HG03342 (cell line): ENCODE results near the gene RAB18.
A peak's percentile ranks its signal among the peaks of the same experiment; 100 is the strongest.
"Not testable (repeated sequence)": the region's sequence is repeated elsewhere in the genome, so short reads cannot be mapped to it uniquely, and the experiment has no call there.

Source experiments
- ATAC-seq: cut with Tn5 transposase; IDR thresholded peaks from one replicate; pipeline ENCODE4 v1.9.1; 2021; ENCODE audit warnings: mild to moderate bottlenecking, moderate library complexity; ENCODE audit not compliant: unreplicated experiment

The RAB18 gene

GRCh38 chr10:27504007-27504807, at the start of gene RAB18:
TSS of gene RAB18 (plus strand) at chr10:27504304. CDS start at chr10:27504370, 66 bp downstream.
- ATAC-seq: peak; percentile 96

- no peak for ATAC-seq
Measured at GRCh38 chr10:27454837-27455236, 49.3 kb upstream of the RAB18 start.

DNA sequence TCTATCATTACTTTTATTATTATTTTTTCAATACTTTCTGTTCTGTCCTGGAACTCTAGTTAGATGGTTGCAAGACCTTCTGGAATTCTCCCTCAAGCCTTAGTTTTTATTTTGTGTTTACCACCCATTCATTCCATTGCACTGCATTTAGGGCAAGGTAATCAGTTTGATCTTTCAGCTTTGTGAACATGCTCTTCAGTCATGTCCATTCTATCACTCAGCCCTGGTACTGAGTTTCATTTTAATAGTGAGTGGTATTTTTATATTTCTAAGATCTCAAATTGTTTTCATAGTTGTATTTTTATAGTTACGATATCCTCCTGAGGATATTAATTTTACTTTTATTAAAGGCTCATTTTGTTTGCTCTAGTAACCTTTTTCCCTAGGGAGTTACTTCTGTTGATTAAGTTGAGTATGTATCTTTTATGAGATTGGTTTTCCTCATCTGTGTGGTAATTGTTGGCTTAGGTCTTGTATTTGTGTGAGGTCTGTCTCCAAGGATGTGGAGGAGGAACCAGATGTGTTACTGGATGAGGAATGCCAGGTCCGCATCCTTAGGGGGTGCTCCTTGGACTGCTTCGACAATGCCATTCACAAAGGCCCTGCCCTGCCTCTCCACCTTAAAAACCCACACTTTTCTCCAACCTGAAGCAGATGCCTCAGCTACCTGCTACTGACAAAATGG, 46.7 kb upstream of the RAB18 start:
- ATAC-seq: no peak

DNA sequence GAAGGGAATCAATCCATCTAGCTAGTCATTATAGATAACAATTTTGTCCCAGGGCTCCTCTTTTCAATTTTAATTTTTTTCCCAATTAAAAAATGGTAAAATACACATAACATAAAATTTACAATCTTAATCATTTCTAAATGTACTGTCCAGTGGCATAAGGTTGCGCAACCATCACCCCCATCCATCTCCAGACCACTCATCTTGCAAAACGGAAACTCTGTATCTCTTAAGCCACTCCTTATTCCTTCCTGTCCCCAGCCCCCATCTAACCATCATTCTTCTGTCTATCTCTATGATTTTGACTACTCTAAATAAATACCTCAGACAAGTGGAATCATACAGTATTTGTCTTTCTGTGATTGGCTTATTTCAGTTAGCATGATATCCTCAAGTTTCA, 46.1 kb upstream of the RAB18 start:
- no peak for ATAC-seq

- ATAC-seq: no peak
Measured at GRCh38 chr10:27461312-27461711, 42.8 kb upstream of the RAB18 start.

GRCh38 chr10:27463961-27464360, 40.1 kb upstream of the RAB18 start:
- ATAC-seq: no peak

DNA sequence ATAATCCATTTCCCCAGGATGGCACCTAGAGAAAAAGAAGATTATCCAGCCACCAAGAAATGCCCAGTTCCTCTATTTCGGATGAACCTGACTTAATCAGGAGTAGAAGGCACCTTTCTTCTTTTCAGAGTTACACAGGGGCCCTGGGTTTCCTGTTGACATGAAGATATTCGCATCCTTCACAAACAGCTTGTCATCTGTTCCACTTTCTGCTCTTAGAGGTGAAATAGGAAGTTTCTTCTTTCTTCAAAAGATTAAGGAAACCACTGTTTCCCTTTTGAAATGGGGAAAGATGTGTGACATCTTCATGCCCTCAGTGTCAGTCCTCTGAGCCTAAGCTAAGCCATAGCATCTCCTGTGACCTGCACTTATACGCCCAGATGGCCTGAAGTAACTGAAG, 39.1 kb upstream of the RAB18 start:
- ATAC-seq: peak; percentile 49

DNA sequence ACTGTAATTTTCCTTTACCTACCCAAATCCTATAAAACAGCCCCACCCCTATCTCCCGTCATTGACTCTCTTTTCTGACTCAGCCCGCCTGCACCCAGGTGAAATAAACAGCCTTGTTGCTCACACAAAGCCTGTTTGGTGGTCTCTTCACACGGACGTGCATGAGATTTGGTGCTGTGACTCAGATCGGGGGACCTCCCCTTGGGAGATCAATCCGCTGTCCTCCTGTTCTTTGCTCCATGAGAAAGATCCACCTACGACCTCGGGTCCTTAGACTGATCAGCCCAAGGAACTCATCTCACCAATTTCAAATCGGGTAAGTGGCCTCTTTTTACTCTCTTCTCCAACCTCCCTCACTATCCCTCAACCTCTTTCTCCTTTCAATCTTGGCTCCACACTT, 38.5 kb upstream of the RAB18 start:
- not testable (repeated sequence) for ATAC-seq

GRCh38 chr10:27470885-27471284, 33.2 kb upstream of the RAB18 start:
- ATAC-seq: no peak

DNA sequence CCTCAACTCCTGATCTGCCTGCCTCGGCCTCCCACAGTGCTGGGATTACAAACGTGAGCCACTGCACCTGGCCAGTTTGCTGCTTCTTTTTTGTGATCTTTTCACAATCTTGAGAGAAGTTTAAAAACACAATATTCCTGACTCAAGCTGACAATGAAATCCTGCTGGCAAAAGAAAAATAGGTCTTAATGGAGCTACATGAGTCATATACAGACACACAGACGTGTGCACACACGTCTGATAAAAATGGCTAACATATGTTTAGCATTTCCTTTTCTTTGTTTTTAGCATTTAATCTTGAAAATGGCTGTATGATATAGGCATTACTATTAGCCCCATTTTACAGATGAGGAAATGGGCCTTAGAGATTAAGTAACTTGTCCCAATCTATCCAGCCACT, 29.4 kb upstream of the RAB18 start:
- ATAC-seq: no peak

DNA sequence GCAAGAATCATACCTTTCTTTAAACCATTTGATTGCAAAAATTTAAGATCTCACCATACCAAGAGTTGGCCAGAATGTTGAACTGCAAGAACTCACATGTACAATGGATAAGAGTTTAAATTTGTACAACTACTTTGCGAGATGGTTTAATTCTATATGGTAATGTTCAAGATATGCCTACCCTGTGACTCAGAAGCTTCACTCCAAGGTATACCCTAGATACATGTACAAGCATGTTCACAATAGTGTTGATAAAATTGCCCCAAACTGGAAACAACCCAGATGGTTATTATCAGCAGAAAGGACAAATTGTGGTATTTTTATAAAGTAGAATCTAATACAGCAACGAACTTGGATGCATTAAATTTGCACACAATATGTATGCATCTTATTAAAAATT, 25.1 kb upstream of the RAB18 start:
- no peak for ATAC-seq

DNA sequence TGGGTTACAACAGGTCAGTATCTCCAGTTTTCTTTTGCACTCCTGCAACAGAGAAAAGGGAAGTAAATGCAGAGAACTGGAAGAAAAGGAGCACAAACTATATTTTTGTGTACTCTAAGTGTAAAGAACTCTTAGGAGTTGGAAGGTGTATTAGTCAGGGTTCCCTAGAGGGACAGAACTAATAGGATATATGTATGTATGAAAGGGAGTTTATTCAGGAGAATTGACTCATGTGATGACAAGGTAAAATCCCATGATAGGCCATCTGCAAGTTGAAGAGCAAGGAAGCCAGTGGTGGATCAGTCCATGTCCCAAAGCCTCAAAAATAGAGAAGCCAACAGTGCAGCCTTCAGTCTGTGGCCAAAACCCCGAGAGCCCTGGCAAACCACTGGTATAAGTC, 22.6 kb upstream of the RAB18 start:
- no peak for ATAC-seq

- no peak for ATAC-seq
Measured at GRCh38 chr10:27482984-27483956, 20.8 kb upstream of the RAB18 start.

DNA sequence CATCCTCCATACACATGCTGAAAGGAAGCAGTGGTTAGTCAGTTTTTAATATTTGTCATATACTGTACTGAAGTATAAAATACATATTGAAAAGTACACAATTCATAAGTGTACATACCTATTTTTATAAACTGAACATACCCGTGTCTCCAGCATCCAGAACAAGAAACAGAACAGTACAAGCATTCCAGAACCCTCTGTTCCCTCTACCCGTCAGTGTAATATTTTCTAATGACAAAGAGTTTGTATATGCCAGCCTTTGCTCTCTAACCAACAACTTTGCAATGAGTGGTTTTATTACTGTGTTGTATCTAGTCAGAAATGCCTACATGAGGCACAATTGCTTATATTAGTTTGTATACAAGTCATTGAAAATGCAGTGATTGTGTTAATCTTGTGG, 18.7 kb upstream of the RAB18 start:
- no peak for ATAC-seq

DNA sequence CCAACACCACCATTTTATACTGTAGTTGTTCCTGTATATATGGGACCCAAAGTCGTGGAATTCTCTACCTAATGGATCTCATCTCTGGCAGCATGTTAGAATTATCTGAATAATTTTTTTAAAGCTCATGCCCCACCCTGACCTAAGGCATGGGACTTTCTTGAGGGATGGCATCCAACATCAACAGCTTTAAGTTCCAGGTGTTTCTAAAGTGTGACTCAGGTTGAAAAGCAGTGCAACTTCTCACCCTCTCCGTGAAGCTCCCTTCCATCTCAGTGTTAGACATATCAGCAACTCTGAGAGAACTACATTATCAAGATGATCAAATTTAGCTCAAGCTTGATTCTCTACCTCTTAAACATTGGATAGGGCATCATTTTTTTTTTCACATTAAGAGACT, 18.1 kb upstream of the RAB18 start:
- no peak for ATAC-seq

DNA sequence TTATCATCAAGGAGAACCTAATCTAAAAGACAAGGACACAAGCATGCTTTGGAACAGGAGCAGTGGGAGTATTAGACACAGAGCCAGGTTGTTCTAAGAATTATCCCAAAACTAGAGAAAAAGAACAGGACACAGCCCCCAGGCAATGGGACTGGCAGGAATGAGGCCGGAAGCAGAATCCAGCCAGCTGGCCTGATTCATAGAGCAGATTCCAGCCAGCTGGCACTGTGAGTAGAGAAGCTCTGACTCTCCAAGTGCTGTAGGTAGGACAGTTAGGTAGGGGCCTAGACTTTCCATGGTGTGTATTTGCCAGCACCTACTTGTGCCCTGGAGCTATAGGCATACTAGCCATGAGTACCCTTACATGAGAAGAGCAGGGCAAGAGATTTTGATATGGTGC, 13.3 kb upstream of the RAB18 start:
- ATAC-seq: no peak

DNA sequence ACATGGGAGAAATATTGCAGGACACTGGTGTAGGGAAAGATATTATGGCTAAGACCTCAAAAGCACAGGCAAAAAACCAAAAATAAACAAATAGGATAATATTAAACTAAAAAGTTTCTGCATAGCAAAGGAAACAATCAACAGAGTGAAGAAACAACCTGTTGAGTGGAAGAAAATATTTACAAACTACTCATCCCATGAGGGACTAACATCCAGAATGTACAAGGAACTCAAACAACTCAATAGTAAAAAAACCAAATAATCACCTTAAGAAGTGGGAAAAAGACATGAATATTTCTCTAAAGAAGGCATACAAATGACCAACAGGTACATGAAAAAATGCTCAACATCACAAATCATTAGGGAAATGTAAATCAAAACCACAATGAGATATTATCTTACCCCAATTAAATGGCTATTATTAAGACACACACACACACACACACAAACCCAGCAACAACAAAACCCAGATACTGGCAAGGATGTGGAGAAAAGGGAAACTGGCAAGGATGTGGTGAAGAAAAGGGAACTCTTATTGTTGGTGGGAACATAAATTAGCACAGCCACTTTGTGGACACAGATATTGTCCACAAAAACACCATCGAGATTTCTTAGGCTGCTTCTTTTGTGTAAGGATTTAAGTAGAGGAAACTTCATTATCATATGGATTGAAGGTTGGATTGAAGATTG, 9.8 kb upstream of the RAB18 start:
- ATAC-seq: no peak

DNA sequence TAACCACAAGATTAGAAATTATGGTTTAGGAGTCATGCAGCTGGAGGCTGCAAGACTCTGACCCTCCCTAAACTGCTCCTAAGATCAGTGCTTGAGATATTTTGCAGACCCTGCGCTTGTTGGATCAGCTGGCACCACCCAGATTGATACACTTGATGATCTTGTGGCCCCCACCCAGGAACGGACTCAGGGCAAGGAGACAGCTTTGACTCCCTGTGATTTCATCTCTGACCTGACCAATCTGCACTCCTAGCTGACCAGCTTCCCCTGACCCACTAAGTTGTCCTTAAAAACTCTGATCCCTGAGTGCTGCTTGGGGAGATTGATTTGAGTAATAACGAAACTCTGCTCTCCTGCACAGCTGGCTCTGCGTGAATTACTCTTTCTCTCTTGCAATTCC, 8.0 kb upstream of the RAB18 start:
- ATAC-seq: no peak

DNA sequence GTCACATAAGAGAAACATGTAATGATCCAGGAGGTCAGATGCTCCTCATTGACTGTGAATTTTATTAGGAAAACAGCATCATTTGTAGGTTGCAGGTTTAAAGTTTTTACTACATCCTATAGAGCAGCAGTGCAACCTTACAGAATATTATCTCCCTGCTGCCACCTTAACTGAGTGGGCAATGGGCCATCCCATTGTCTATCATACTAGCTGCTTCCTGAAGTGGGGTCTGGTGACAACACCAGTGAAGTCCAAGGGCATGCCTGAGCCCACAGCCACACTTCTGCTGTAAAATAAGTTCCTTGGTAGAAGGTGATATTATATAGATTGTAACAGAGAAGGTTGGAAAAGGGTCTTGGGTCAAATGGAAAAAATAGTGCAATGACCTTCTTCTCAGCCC, 4.0 kb upstream of the RAB18 start:
- ATAC-seq: no peak

GRCh38 chr10:27500886-27501285, 3.2 kb upstream of the RAB18 start:
- no peak for ATAC-seq

- no peak for ATAC-seq
Measured at GRCh38 chr10:27503498-27504006, 552 bp upstream of the RAB18 start.
